D341Med (cell line): Measurements from ENCODE around the gene DPYD.

Experiments used
- DNase-seq: peaks from one replicate; pipeline ENCODE4 v3.0.0; 2012; ENCODE audit warnings: low spot score

DPYD gene

DNA sequence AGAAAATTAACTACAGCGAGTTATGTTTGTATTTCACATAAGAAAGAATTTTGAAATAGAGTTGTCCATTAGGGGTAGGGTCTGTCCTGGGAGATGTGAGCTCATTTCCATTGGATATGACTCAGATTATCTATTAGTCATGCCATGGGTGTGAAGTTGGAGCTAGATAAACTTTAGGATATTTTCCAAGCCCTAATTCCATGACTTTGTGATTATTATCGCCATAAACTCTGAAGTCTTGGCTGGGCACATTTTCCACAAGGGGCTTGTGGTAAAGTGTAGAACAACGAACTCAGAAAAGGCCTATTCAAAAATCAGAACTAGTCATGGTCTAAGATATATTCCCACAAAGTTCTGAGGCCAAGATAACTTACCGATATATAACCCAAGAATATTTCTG lies 396.6 kb downstream of the DPYD start:
- no peak for DNase-seq

DNA sequence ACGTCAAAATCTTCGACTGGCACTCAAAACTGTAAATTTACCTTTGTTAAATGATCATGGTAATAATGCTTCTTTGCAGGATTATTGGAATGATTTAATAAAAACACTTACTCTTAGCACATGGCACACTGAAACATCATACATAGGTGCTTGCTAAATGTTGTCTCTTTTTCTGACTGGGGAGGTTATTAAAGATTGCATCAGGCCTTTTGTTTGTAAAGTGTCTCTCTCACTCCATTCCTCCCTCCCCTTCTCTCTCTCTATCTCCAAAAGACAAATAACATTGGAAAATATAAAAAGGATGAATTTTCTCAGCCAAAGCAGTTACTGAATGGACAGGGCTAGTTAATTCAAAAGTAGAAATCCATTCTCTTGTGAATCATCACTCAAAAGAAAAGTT lies 404.2 kb downstream of the DPYD start:
- DNase-seq, result no peak

DNA sequence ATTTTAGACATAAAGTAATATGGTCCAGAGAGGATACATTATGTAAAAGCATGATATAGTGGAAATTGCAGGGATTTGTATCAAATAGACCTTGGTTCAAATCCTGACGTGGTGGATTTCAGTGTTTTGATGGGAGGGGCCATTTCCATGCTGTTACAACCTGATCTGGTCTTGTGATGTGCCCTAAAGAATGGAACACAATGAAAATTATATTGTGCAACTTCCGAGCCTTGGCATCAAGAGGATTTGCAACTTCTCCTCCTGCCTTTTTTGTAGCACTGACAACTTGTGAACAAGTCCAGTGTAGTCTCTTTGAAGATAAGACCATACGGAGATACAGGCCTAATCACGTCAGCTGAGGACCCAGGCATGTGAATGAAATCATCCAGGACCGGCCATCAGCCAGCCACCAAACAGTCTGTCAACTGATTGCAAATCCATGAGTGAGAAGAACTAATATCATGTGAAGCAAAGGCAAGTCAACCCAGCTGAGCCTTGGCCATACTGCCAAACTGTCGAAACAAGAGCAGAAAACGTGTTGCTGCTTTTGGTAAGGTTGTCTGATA lies 412.1 kb downstream of the DPYD start:
- DNase-seq, result no peak

DNA sequence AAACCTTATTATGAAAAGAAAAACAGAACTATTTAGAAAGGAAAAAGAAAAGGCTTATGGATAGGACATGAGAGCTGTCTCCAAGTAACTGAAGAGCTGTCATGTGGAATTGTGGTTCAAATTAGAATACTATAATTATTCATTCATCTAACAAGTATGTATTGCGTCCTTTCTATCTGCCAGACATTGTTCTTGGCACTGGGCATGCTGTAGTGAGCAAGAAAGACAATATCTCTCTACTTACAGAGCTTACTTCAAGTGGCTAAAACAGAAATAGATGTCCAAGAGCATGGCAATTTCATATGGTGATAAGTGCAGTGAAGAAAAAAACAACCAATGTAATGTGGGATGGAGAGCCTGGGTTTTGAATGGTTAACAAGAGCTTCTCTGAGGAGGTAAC lies 413.0 kb downstream of the DPYD start:
- no peak for DNase-seq

DNA sequence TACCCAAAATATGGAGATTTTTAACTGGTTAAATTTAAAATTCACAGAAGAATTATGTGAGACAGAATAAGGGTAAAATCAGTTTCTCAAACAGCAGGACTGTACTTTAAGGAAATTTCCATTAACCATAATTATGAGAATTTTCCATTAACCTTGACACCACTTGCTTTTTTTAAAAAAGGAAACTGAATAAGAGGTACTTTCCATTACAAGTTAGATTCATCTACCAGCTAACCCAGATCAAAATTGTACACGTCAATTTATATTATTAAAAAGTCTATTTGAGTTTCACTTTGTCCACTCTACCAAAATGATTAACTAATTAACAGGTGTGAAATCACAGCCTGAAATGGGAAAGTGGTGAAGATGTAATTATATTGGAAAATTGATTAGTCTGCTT lies 414.5 kb downstream of the DPYD start:
- DNase-seq, result no peak

DNA sequence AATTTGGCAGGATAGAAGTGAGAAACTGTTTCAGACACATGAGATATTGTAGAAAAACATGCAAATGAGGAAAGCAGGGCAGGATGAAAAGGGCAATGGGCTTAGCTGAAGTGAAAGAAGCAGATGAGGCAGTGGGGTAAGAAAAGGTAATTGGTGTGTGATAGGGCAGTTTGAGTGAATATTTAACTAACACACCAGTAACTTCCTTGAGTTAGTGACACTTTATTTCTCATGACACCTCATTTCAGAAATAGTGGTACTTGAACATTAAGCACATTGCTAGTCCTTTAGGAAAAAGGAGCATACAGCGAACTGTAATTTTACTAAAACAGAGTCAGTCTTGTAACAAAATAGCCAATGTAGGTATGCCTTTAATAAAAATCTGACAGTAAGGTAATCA lies 415.0 kb downstream of the DPYD start:
- no peak for DNase-seq

DNA sequence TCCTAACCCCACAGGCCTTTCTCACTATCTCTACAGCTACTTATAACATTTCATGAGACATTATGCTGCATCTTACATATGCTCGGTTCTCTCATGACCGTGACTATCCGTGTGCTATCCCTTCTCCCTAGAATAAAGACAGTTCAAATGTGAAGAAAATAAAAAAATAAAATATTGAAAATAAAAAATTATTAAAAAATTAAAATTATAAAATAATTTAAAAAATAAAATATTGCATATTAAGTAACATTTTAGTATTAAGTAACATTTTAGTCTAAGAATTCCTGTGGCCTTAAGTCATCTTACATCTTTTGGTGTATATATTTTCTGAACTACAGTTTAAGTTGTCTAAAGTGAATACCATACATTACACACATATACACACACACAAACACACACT lies 415.5 kb downstream of the DPYD start:
- DNase-seq, result no peak

DNA sequence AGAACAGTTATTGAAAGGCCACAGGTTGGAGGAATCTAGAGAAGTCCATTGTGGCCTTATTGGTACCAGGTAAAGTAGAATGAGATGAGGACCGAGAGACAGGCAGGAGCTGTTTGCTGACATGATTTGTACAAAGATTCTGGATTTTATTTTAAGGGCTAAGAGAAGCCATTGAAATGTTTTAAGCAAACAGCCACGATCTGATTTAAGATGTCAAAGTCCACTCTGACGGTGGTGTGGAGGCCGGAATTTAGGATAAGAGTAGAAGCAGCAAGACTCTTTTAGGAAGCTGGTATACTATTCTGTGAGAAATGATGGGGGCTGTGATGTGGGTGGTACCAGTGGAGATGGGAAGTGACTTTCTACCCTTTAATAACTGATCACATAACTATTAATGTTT lies 418.5 kb downstream of the DPYD start:
- DNase-seq, result no peak

DNA sequence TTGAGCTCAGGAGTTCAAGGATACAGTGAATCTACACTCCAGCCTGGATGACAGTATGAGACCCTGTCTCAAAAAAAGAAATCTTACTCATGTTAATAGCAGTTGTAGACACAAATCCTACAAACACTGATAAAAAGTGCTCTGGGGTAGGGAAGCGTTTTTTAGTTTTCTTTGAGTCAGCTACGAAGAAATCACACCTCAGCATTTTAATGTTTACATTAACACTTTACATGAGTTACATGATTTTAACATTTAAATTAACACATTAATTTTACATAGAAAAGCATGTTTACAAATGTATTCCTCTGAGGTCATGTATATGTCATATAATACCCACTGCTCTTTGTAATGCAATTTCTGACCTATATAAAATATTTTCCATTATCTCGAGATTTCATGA lies 419.2 kb downstream of the DPYD start:
- no peak for DNase-seq

DNA sequence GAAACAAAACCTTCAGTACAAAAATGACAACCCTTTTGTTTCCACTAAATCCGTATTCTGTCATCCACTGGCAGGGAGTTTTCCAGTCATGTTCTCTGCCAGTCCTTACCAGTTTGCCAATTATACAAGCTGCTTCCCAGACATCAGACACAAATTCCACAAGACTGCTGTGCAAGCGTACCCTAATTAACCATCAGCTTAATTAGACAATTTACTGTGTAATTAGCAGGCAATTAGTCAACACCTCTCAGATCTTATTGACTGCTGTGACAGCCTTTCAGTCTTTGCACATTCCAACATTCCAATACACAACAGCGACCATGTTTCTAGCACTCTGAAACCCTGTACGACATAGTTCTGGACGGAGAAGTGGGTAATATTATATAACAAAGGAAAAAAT lies 420.1 kb downstream of the DPYD start:
- DNase-seq, result no peak

DNA sequence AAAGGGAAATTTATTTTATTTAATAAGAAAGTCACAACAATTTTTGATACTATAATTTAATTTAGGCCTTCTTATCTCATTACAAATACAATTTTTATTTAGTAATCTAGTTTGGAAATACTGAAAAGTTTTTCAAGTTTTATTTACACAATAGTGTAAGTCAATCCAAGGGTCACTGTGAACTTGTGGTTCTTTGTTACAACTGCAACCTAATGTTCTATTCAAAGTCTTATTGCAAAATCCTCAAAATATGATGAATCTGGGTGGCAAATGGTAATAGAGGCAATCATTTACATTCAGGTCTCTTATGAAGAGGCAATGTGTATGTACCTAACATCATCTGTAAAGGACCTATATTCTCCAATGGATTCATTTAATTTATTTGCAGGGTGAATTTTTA lies 421.2 kb downstream of the DPYD start:
- no peak for DNase-seq

DNA sequence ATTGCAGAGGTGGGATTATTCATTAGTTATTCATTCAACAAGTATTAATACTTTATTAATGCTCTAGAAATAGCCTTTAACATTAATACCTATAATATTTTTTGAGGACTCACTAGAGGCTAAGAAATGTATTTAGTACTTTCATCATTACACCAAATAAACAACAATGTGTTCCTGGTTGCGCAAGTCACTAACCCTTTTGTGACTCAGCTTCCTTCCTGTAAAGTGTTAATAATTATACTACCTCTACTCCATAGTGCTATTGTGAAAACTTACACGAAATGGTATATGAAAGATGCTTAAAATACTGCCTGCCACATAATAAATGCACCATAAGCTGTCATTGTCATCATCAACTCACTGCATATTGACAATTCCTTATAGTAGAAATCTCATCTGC lies 431.0 kb downstream of the DPYD start:
- no peak for DNase-seq

DNA sequence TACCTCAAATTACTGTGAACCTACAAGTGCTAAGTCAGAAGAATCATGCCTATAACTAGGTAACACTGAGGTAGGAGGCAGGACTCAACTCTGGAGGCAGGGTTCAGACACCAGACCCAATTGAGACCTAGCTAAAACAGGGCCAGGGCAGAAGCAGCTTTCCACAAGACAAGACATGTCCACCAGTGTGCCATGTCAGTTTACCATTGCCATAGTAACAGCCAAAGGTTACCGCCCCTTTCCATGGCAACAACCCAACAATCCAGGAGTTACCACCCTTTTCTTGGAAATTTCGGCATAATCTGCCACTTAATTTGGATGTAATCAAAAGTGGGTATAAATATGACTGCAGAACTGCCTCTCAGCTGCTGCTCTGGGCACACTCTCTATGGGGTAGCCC lies 432.3 kb downstream of the DPYD start:
- no peak for DNase-seq

DNA sequence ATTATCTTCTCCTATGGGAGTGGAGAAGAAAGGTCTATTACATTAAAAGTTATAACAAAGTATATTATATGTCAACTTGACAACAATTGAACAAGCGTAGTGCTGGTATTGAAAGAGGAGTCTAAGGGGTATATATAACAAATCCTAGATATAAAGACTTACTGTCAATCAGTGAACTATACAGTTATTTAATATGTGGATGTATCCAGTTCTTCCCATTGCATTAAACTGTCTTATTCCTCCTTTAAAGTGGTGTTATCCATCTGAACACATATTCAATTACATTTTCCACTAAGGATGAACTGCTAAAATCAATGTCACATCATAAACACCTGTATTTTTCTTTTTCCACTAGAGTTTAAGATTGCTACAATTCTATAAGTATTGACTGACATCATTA lies 438.8 kb downstream of the DPYD start:
- DNase-seq, result no peak

DNA sequence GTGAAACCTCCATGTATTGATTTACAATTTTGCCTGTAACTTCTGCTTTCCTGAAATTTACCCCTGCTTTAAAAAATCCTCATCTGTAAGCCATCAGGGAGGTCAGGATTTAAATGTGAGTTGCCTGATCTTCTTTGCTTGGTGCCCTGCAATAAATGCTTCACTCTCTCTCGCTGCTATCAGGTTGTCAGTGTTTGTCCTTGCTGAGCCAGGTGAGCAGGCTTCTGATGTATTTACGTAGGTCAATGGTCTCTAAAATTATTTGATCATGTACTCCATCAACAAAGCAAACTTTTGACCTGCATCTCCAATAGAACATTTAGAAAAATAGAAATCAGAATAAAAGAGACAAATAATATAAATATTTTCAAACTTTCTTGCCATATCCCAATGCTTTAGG lies 453.4 kb downstream of the DPYD start:
- no peak for DNase-seq

DNA sequence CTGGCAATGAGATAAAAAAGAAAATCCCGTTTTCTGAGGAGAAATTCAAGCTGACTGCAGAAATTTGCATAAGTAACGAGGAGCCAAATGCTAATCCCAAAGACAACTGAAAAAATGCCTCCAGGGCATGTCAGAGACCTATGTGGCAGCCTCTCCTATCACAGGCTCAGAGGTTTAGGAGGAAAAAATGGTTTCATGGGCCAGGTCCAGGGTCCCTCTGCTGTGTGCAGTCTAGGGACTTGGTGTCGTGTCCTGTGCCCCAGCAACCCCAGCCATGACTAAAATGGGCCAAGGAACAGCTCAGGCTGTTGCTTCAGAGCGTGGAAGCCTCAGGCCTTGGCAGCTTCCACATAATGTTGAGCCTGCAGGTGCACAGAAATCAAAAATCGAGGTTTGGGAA lies 456.5 kb downstream of the DPYD start:
- no peak for DNase-seq

DNA sequence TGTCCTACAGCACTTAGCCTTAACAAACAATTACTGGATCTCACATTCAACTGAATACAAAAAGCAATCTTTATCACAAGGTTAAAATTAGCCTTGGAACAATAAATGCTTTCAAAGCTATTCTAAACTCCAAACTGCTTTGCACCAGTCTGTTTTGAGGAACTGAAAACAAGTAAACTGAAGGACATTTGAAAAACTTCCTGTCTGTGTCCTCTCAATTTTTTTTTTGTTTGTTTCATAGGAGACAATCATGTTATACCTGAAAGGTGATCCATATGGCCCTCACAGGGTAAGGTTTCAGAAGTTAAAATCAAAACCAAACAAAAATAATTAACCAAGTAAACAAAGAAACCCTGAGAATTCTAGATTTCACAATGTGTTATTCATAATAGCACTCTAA lies 459.1 kb downstream of the DPYD start:
- DNase-seq, result no peak

DNA sequence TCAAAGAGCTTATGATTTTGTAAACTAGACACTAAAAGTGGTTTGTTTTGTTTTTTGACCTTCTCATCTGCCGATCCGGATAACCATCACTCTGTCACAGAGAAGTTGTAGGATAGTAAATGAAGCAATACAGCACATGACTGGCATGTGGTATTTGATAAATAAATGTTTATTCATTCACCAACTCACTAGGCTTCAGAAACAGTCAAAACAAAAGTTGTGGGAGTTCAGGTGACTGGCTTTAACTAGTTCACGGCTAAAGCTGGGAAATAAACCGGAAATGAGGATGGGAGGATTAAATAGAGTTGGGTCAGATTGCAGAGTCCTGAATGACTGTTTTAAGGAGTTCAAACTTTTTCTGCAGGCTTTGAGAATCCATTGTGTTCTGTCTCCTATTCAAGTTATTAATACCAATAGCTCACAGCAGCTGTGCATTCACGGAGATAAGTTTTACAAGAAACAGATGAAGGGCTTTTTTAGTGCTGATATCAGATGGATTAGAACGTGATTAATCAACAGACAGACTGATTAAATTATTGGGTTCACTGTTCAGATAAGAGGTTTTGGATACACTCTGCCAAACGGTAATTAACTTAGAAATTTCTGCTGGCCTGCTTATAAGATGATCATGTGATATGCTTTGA lies 463.3 kb downstream of the DPYD start:
- DNase-seq, result no peak

DNA sequence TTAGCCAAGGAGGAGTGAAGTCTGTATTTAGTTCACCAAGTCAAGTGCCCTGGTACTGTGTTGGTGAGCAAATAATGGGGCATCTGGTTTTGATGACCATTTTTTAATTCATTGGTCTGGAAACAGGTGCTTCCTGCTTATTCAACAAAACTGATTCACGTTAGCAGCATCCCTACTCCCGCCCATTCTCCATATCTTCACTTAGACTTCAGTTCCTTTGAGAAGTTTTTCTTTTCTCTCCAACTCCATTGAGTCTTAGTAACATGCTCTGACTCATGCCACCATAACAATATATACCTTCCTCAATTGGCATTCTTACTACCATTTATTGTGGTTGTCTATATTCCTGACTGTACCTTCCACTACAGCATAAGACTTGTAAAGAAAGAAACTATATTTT lies 468.9 kb downstream of the DPYD start:
- no peak for DNase-seq

DNA sequence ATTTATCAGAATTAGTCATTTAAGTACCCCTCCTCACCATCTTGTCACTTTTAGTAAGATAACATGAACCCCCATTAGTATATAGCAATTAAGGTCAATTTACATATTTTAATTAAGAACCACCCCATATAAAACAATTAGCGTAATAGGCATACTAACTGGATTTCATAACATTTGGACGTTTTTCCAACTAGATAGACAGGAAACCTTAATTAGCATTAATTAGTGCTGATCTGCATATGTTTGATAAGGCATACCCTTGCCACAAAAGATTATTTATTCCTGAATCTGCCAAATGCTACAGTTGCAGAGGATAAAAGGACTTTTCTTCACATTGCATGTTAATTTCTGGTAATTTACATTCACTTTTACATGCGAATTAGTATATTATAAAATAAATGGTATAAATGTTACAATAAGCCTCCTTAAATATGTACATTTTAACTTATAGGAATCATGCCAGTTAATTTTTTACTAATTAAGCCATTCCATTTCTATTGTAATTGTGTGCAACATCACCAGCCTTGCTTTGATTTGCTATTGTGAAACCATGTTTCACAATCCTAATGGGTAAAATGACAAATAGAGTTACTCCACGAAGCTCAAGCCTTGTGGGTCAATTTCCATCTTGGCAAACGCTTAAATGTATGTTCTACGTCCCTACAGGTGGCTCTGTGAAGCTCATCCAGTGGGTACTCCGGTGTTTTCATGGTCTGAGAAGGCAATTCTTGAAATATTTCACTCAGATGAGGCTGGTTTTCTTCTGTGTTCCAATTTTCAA lies 469.6 kb downstream of the DPYD start:
- DNase-seq, result no peak

DNA sequence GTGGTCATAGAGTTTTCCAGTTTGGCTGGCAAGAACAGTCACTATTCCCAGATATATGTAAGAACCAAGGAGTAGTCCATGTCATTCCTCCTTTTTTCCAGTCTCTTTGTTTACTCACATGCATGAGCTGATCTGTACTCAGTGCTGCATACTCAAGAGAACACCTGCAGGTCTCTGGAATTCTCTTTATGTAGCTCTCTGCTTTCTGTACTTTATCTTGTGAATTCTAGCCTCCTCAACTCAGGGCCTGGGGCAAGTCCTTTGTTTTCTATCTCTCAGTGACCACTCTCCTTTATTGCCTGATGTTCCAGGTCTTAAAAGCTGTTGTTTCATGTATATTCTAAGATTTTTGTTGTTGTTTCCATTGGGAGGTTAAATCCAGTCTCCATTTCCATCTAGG lies 478.9 kb downstream of the DPYD start:
- DNase-seq, result no peak

DNA sequence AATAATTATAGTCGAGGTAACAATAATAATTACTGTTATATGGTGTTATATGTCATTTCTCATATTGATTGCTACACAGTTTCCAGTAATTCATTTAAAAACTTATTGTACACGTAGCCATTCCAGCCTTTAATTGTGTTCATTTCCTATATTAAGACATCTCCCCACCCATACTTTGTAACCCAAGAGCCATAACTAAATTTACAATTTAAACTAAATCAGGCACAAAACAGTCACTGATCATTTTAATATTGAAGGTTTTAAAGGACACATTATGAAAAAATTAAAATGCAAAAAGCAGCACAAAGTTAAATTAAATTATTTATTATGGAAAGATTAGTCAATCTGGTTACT lies 487.0 kb downstream of the DPYD start:
- no peak for DNase-seq

DNA sequence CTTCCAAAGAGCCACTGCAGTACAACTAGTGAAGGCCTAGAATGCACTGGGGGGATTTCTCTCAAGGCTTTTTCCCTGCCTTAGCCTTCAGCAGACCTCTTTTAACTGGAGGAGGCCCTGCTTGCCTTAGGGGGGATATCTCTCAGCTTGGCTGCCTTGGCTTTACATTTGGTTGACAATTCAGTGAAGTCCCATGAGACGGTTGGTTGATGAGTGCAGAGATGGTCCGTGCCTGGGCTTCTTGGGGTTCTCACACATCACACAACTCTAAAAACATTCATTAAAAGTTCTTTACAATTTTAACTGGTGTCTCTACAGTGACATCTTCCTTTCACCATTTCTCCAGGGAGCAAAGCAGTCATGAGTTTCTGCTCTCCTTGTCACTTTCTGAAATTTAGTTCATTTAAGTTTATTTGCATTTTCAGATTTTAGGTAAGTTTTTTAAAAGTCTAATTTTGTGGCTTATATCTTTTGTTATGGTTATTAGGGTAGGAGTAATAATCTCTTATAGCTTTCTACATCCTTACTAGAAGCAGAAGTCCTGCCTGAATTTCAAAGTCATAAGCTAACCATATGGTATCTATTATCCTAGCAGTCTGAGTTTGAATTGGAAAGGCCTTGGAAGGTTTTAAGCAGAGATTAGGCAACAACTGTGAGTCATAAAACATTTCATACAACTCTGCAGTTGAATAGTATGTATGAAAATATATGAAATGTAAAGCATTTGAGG lies 487.6 kb downstream of the DPYD start:
- no peak for DNase-seq
